Stimulated activated CD8-positive, alpha-beta memory T cell treated with anti-CD3 and anti-CD28 coated beads, Interleukin-15, amount 100 ng/mL, for 4 hours (primary cell): ENCODE data around the gene CELF3.
"Not testable (repeated sequence)": the region's sequence is repeated elsewhere in the genome, so short reads cannot be mapped to it uniquely, and the experiment has no call there.

ENCODE experiments used
- DNase-seq, 2 donors: peaks; one replicate each; pipeline ENCODE4 v3.0.0-alpha.2; 2020; ENCODE audit warnings: low read depth in 2 of 2

The CELF3 gene

GRCh38 chr1:151716771-151717631 is at the start of gene CELF3:
Gene CELF3 (minus strand): TSS chr1:151716803. CDS start chr1:151716020, 783 bp downstream.
- DNase-seq, result no peak

GRCh38 chr1:151763990-151764389 is 47.4 kb upstream of the CELF3 start:
- no peak for DNase-seq

GRCh38 chr1:151762941-151763921 is 46.6 kb upstream of the CELF3 start, which contains the start of gene MRPL9:
Gene MRPL9 (minus strand): TSS chr1:151763496. CDS start chr1:151763479, 17 bp downstream.
- DNase-seq, result peak; percentile 66 to 70

- DNase-seq, result no peak
Measured at GRCh38 chr1:151760597-151761385, 44.2 kb upstream of the CELF3 start.

- no peak for DNase-seq
Measured at GRCh38 chr1:151759241-151759640, 42.6 kb upstream of the CELF3 start.

- DNase-seq, result no peak
Measured at GRCh38 chr1:151756291-151756690, 39.7 kb upstream of the CELF3 start.

- DNase-seq, result no peak
Measured at GRCh38 chr1:151741516-151741915, 24.9 kb upstream of the CELF3 start.

- DNase-seq, result no peak
Measured at GRCh38 chr1:151739590-151740355, 23.2 kb upstream of the CELF3 start.

GRCh38 chr1:151737479-151737878 is 20.9 kb upstream of the CELF3 start:
- no peak for DNase-seq

GRCh38 chr1:151737026-151737425 is 20.4 kb upstream of the CELF3 start:
- DNase-seq, result no peak

- not testable (repeated sequence) for DNase-seq
Measured at GRCh38 chr1:151733995-151734394, 17.4 kb upstream of the CELF3 start.

- DNase-seq, result no peak
Measured at GRCh38 chr1:151733126-151733525, 16.5 kb upstream of the CELF3 start.

- DNase-seq, result no peak
Measured at GRCh38 chr1:151729966-151730291, 13.3 kb upstream of the CELF3 start.

- DNase-seq, result no peak
Measured at GRCh38 chr1:151729157-151729965, 12.8 kb upstream of the CELF3 start.

GRCh38 chr1:151728151-151729054 is 11.8 kb upstream of the CELF3 start:
- DNase-seq, result no peak

GRCh38 chr1:151723726-151724370 is 7.2 kb upstream of the CELF3 start:
- no peak for DNase-seq

- no peak for DNase-seq
Measured at GRCh38 chr1:151721788-151722510, 5.3 kb upstream of the CELF3 start.
